Globus pallidus (tissue), 1 donor: Measurements from ENCODE around the gene IQCC.
"Not testable (repeated sequence)": the region's sequence is repeated elsewhere in the genome, so short reads cannot be mapped to it uniquely, and the experiment has no call there.

Experiments used
- DNase-seq: peaks from one replicate; pipeline ENCODE4 v3.0.0-alpha.2; 2015; ENCODE audit warnings: low spot score

Gene IQCC

GRCh38 chr1:32205401-32206370, at the start of gene IQCC:
Gene IQCC (plus strand): TSS chr1:32205671. CDS start chr1:32205682, 11 bp downstream.
- peak; percentile 84 for DNase-seq

GRCh38 chr1:32159189-32159588, 46.3 kb upstream of the IQCC start:
- no peak for DNase-seq

- no peak for DNase-seq
Observed at GRCh38 chr1:32163405-32163804, 42.1 kb upstream of the IQCC start.

DNA sequence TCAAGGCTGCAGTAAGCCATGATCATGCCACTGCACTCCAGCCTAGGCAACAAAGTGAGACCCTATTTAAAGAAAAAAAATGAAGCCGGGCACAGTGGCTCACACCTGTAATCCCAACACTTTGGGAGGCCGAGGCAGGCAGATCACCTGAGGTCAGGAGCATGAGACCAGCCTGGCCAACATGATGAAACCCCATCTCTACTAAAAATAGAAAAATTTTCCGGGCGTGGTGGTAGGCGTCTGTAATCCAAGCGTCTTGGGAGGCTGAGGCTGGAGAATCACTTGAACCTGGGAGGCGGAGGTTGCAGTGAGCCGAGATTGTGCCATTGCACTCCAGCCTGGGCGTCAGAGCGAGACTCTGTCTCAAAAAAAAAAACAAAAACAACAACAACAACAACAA, 39.8 kb upstream of the IQCC start:
- DNase-seq, result not testable (repeated sequence)

DNA sequence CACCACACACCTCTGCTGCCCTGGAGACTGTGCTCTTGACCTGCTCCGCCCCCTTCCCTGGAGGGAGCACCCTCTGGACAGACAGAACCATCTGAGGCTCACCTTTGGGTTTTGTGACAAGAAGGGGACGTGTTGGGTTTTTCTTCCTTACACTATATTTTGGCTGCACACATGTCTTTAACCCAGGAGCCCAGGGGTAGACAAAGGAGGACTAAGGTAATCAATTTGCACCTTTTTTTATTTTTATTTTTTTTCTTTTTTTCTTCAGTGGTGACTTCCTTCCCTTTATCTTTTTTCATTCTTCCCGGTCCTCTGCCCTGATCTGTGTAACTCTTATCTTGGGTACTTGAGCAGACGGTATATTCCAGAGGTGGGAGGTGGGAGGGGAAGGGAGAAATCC, 34.5 kb upstream of the IQCC start:
- DNase-seq, result no peak

GRCh38 chr1:32172621-32173245, 32.7 kb upstream of the IQCC start:
- no peak for DNase-seq

DNA sequence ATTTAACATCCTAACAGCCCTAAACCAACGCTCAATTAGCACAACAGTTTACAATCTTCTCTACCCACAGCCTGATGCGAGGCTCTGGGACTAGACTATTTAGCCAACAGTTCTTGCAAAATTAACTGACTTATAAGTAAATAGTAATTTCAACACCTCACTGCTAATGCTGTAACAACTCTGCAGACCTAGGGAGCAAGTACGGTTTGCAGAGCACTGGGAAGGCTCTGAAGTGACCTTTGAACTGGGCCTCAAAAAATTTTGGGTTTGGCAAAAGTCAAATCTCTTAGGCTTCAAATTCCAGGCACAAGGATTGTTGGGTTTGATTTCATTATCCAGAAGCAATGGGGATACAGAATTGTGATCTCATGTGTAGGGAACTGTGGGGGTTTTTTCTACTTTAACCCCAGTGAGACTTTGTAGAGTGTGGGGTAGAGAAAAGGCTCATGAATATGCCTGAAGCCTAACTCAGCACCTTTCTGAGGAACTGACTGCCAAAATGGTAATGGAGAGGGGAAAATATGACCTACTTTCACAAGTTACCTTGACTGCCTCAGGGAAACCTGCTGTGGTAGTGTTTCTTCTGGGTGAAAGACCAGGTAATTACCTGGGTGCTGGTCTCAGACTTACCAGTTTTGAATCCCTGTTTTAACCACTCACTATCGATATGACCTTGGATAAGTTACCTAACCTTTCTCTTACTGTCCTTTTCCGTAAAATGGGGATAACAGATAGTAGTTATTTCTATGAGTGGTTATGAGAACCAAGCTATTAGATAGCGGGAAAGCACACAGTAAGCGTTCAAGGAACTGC, 26.9 kb upstream of the IQCC start:
- DNase-seq, result no peak

GRCh38 chr1:32179193-32179442, 26.4 kb upstream of the IQCC start:
- no peak for DNase-seq

DNA sequence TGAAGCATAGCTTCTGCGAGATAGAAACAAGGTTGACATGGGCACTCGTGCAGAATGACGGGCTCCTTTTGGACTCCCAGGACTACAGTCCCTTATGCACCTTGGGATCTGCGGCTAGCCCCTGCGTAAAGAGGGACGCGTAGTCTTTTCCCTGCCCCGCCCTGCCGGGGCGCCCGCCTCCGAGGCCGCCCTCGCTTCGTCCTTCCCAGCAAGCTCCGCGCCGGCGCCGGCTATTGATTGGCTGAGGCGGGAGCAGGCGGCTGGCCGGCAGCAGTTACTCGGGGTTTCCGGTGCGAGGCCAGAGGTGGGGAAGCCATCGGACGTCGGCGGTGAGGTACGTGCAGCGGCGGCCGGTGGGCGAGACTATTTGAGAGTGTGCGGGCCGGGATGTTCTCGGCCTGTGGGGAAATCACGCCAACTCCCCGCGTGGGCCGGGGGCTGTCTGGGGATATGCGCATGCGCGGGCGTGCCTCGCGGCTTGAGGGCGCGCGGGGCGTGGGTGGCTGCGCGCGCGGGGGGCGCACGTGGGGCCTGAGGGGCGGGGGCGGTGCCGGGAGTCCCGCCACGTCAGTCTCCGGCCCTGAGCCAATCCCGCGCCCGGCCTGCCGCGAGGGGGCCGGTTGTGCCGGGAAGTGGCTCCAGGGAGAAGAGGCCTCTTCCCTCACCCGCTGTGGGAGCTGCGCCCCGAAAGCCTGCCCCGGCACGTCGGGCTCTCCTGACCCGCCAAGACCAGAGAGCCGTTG, 25.9 kb upstream of the IQCC start, which contains the start of gene TXLNA:
Gene TXLNA (plus strand): TSS at position 233 of the 743 bp plus-strand sequence. CDS start 671 bp downstream, outside the sequence.
- peak; percentile 91 for DNase-seq

DNA sequence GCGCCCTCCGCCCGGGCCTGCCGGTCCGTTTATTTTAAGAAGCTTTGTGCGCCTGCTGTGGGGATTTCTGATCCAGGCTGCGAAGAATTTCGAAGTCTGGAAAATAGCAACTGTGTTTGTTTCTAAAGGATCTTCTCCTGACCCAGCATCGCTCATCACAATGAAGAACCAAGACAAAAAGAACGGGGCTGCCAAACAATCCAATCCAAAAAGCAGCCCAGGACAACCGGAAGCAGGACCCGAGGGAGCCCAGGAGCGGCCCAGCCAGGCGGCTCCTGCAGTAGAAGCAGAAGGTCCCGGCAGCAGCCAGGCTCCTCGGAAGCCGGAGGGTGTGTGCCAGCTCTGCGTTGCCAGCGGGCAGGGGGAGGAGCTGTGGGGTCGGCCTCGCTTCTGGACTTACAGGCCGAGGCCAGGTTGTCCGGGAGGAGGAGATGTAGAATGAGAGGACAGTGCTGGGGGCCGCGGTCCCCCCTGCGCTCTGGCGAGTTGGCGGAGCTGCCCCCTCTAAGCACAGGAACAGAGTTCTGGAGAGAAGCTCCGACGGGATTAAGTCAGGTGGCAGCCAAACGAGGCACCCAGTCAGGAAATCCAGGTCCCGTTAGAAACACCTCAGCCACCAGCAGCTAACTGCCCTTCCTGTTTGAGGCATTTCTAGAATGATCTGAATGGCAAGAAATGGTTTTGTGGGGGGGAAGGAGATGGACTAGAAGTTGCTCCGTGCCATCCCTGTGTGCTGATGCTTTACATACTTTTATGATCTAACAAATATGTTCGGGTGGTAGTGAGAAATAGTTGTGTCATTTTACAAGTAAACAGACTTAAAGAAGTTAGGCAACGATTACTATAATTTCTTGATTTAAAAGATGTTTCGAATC, 25.0 kb upstream of the IQCC start:
- DNase-seq, result no peak

GRCh38 chr1:32181065-32181464, 24.4 kb upstream of the IQCC start:
- DNase-seq, result no peak

DNA sequence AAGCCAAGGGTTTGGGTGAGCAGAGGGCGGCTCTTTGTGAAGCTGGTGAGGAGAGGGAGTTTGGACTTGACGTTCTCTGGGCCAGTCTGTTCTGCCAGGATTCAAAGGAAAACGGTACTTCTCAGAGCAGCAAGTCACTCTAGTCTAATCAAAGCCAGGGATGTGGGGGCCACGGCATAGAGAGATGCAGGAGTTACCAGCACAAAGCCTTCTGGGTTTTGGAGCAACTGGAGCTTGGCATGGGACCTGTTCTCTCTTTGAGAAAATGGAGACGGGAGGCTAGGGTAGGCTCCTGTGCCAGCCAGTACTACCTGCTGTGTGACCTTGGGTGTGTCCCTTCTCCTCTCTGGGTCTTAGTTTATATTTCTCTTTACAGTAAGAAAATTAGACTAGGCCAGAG, 23.9 kb upstream of the IQCC start:
- DNase-seq, result no peak

GRCh38 chr1:32182060-32182459, 23.4 kb upstream of the IQCC start:
- DNase-seq, result no peak

GRCh38 chr1:32184650-32185049, 20.8 kb upstream of the IQCC start:
- DNase-seq, result no peak

DNA sequence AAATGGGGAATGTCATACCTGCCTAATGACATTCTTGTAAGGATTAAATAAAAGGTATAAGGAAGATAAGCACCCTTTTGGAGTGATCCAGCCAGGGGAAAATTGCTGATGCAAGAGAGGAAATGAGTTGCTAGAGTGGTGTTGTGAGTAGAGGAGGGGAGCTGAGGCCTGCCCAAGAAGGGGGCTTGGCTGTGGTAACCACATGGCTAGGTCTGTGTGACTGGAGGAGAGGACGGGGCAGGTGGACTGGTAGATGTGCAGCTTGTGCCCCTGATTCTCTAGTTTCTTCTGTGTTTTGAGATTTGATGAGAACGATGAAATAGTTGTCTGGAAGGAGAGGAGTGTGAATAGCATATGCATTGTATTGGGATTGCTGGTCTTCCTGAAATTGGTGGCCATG, 19.4 kb upstream of the IQCC start:
- no peak for DNase-seq

DNA sequence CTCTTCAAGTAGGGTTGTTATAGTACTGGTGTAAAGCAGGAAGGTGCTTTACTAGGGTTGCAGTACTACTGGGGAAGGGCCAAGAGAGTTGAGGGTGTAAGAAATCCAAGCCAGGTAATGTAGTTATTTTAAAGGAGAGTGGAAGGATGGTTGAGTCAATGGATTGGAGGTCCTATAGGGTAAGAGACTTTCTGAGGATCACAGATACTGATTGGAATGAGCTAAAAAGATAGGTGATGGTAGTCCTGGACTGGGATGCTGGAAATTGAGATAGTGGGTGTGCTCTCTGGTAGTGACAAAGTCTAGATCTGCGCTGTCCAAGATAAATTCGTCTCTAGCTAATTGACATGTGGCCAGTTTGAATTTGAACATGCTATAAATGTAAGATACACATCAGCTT, 19.0 kb upstream of the IQCC start:
- no peak for DNase-seq

DNA sequence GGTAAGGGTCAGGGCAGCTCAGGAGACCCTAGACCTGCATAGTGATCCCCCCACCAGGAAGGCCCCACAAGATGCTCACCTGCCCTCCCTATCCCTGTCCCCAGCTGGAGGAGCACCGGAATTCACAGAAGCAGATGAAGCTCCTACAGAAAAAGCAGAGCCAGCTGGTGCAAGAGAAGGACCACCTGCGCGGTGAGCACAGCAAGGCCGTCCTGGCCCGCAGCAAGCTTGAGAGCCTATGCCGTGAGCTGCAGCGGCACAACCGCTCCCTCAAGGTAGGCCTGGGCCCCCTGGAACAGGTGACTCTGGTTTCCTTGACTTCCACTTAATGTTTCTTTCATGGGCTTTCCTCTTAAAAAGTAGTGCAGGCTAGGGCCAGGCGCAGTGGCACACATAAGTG, 17.6 kb upstream of the IQCC start:
- no peak for DNase-seq

DNA sequence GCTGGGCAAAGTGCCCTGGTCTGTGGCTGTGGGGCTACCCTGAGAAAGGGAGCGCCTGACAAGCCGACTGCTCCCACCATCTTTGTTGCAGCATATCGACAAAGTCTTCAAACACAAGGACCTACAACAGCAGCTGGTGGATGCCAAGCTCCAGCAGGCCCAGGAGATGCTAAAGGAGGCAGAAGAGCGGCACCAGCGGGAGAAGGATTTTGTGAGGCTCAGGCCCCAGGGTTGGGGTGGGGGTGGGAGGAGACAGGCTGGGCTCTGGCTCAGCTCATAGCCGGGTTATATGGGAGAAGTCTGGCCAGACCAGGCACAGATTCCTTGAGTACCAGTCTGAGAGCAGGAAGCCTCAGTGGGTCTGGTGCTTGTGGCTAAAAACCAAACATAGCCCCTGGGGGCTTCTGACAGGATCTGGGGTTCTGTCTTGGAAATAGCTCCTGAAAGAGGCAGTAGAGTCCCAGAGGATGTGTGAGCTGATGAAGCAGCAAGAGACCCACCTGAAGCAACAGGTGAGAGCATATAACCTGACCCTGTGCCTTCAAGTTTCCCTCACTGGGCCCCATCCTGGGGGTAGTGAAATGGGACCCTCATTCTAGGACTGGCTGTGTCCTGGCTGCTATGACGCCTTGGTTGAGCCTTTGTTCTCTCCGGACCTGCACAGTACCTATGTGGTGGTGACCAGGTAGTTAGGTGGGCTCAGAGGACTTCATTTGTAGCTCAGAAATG, 13.1 kb upstream of the IQCC start:
- no peak for DNase-seq

DNA sequence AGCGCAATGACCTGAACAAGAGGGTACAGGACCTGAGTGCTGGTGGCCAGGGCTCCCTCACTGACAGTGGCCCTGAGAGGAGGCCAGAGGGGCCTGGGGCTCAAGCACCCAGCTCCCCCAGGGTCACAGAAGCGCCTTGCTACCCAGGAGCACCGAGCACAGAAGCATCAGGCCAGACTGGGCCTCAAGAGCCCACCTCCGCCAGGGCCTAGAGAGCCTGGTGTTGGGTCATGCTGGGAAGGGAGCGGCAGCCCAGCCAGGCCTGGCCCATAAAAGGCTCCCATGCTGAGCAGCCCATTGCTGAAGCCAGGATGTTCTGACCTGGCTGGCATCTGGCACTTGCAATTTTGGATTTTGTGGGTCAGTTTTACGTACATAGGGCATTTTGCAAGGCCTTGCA, 10.5 kb upstream of the IQCC start:
- no peak for DNase-seq

DNA sequence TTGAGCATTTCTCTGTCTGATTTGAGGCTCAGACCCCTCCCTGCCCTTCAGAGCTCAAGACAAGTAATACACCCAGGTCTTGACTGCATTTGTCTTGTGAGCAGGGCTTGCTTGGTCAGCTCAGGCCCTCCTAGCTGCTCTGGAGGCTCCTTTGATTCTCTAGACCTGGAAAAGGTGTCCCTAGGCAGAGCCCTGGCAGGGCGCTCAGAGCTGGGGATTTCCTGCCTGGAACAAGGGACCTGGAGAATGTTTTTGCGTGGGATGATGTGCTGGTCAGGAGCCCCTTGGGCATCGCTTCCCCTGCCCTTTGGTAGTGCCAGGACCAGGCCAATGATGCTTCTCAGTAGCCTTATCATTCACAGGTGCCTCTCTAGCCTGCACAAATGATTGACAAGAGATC, 9.9 kb upstream of the IQCC start:
- no peak for DNase-seq
